ENCODE data around the gene RNF113B. TPM values are rescaled to one million over a fixed set of nuclear protein-coding genes. Genes with fewer than 3 reads are reported as not detected.

Gene RNF113B
- total and polyA plus RNA-seq, 2 of the 13 experiments (the other 11 are each of a cell fraction or from before 2014, with no cell fraction given) = not detected

- TF ChIP-seq ZBTB3 (CRISPR knock-in tag; IDR thresholded peaks at IDR 0.05; ENCODE audit: borderline replicate concordance, low read depth) (peak; percentile 80; the same call in 1 of the 2 replicates), ZNF34 (CRISPR knock-in tag; IDR thresholded peaks at IDR 0.05; ENCODE audit: borderline replicate concordance) (0 out of 2 replicates have a peak, but pooled peaks have one; percentile 84), ZNF225 (CRISPR knock-in tag; IDR thresholded peaks at IDR 0.05) (0 out of 2 replicates have a peak, but pooled peaks have one; percentile 23), HNRNPK (IDR thresholded peaks at IDR 0.05; ENCODE audit: low read depth, low read length, poor library complexity, severe bottlenecking) (peak; percentile 35), KMT2B (CRISPR knock-in tag; IDR thresholded peaks at IDR 0.05) (peak; percentile 39; the same call in 1 of the 2 replicates), HOXA5 (CRISPR knock-in tag; IDR thresholded peaks at IDR 0.05) (peak; percentile 53; the same call in 1 of the 2 replicates), ASH2L (IDR thresholded peaks at IDR 0.05; ENCODE audit: insufficient read length, low read depth, low read length) (peak; percentile 68), ZNF768 (CRISPR knock-in tag; IDR thresholded peaks at IDR 0.05) (peak; percentile 45; the same call in 1 of the 2 replicates), PHF21A (CRISPR knock-in tag; IDR thresholded peaks at IDR 0.05) (peak; percentile 26; the same call in 1 of the 2 replicates), RELA (CRISPR knock-in tag; IDR thresholded peaks at IDR 0.05) (no peak), PLSCR1 (CRISPR knock-in tag; IDR thresholded peaks at IDR 0.05; ENCODE audit: borderline replicate concordance) (0 out of 2 replicates have a peak, but pooled peaks have one; percentile 36), FIP1L1 (IDR thresholded peaks at IDR 0.05; ENCODE audit: borderline replicate concordance, insufficient read depth, low read depth, low read length) (no peak), RORA (CRISPR knock-in tag; IDR thresholded peaks at IDR 0.05) (no peak), ZNF749 (CRISPR knock-in tag; IDR thresholded peaks at IDR 0.05; ENCODE audit: borderline replicate concordance) (0 out of 2 replicates have a peak, but pooled peaks have one; percentile 18), GTF3A (CRISPR knock-in tag; conservative IDR thresholded peaks at IDR 0.05) (peak; percentile 80; the same call in 1 of the 2 replicates), ZNF564 (CRISPR knock-in tag; IDR thresholded peaks at IDR 0.05) (no peak; the same call in 1 of the 2 replicates), ZNF333 (CRISPR knock-in tag; IDR thresholded peaks at IDR 0.05; ENCODE audit: borderline replicate concordance) (0 out of 2 replicates have a peak, but pooled peaks have one; percentile 38), ZNF33B (CRISPR knock-in tag; IDR thresholded peaks at IDR 0.05) (no peak), ZSCAN29 (CRISPR knock-in tag; conservative IDR thresholded peaks at IDR 0.05) (peak; percentile 79; the same call in 1 of the 2 replicates)
- TF ChIP-seq, protein P1, sequence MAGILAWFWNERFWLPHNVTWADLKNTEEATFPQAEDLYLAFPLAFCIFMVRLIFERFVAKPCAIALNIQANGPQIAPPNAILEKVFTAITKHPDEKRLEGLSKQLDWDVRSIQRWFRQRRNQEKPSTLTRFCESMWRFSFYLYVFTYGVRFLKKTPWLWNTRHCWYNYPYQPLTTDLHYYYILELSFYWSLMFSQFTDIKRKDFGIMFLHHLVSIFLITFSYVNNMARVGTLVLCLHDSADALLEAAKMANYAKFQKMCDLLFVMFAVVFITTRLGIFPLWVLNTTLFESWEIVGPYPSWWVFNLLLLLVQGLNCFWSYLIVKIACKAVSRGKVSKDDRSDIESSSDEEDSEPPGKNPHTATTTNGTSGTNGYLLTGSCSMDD (CRISPR knock-in tag; IDR thresholded peaks at IDR 0.05) = 0 out of 2 replicates have a peak, but pooled peaks have one; percentile 28
- TF ChIP-seq, protein P2, sequence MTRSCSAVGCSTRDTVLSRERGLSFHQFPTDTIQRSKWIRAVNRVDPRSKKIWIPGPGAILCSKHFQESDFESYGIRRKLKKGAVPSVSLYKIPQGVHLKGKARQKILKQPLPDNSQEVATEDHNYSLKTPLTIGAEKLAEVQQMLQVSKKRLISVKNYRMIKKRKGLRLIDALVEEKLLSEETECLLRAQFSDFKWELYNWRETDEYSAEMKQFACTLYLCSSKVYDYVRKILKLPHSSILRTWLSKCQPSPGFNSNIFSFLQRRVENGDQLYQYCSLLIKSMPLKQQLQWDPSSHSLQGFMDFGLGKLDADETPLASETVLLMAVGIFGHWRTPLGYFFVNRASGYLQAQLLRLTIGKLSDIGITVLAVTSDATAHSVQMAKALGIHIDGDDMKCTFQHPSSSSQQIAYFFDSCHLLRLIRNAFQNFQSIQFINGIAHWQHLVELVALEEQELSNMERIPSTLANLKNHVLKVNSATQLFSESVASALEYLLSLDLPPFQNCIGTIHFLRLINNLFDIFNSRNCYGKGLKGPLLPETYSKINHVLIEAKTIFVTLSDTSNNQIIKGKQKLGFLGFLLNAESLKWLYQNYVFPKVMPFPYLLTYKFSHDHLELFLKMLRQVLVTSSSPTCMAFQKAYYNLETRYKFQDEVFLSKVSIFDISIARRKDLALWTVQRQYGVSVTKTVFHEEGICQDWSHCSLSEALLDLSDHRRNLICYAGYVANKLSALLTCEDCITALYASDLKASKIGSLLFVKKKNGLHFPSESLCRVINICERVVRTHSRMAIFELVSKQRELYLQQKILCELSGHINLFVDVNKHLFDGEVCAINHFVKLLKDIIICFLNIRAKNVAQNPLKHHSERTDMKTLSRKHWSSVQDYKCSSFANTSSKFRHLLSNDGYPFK (CRISPR knock-in tag; IDR thresholded peaks at IDR 0.05; ENCODE audit: borderline replicate concordance) = peak; percentile 43; the same call in 1 of the 2 replicates
Observed at GRCh38 chr13:98142380-98143156, 34.5 kb downstream of the RNF113B start, which contains the start of gene FARP1 (continued).
